ENCODE results near the gene ARHGEF37. TPM values are rescaled to one million over a fixed set of nuclear protein-coding genes. Genes with fewer than 3 reads are reported as not detected.

Gene ARHGEF37
- total and polyA plus RNA-seq, 2 of the 8 experiments (the other 6 are each of a cell fraction or from before 2014, with no cell fraction given): 0.21 to 0.48 TPM

- H4K91ac ChIP-seq (replicated peaks; ENCODE audit: insufficient read length, low read length): no peak overlapping the region
- ChIA-PET POLR2A (ENCODE audit: partially characterized antibody) (interaction anchor here (0.6 to 6.8 kb wide), 6 partner anchors 8 to 23 kb away, joined by 3 to 37 read pairs (median 4); partner anchors contain the start of gene CSNK1A1), CTCF (ENCODE audit: partially characterized antibody) (interaction anchor here (1.2 kb wide), 1 partner anchor 100 kb away, joined by 3 read pairs; no protein-coding TSS in a partner anchor)
- peaks cover 69 to 97% of the 10 kb centered on the region in 2 experiments for H3K79me2 ChIP-seq (ENCODE audit: control insufficient read depth in 1 of 2, insufficient read depth in 2 of 2, low read length in 2 of 2)
- no peak overlapping the region for H3K9ac ChIP-seq (replicated peaks in 1 of 4; ENCODE audit: extremely low read depth in 1 of 4, low read depth in 3 of 4, low read length in 3 of 4)
- no peak overlapping the region for H2AFZ ChIP-seq (ENCODE audit: low read length)
- no peak for FAIRE-seq
- no peak overlapping the region for H3K23ac ChIP-seq (ENCODE audit: insufficient read length)
- no peak overlapping the region for H2BK120ac ChIP-seq (replicated peaks; ENCODE audit: low read depth, low read length)
- no peak overlapping the region for H3K18ac ChIP-seq (ENCODE audit: extremely low read depth, low read length)
- no peaks in the 10 kb centered on the region for H3K27me3 ChIP-seq (replicated peaks in 1 of 4; ENCODE audit: control insufficient read depth in 3 of 4, extremely low read depth in 1 of 4, insufficient read depth in 3 of 4, low read length in 3 of 4)
- no peak overlapping the region for H3K4me3 ChIP-seq (ENCODE audit: extremely low read depth in 1 of 4, insufficient read depth in 2 of 4, low read depth in 3 of 4, low read length in 4 of 4)
- H2AK5ac ChIP-seq (ENCODE audit: low read depth, low read length): no peak overlapping the region
- no peak overlapping the region for H2BK15ac ChIP-seq (ENCODE audit: low read length)
- H2BK12ac ChIP-seq (ENCODE audit: low read depth, low read length): no peak overlapping the region
- H3K27ac ChIP-seq (ENCODE audit: low read depth, low read length): no peak overlapping the region
- no peak overlapping the region for H3K14ac ChIP-seq (ENCODE audit: insufficient read length)
- H3K4me2 ChIP-seq (ENCODE audit: insufficient read depth in 1 of 2, low read depth in 2 of 2, low read length in 2 of 2): no peak overlapping the region
- H3K9me3 ChIP-seq (ENCODE audit: insufficient read depth in 2 of 2, low read depth in 1 of 2, low read length in 1 of 2): no peaks in the 10 kb centered on the region
- no peak overlapping the region for H3K4ac ChIP-seq (replicated peaks; ENCODE audit: insufficient read length, low read depth, low read length)
- no peak overlapping the region for H2BK5ac ChIP-seq (ENCODE audit: low read depth, low read length)
- peaks cover 15 to 20% of the 10 kb centered on the region in 2 experiments for H4K20me1 ChIP-seq (replicated peaks in 1 of 2; ENCODE audit: control insufficient read depth in 1 of 2, insufficient read depth in 2 of 2, low read length in 2 of 2)
- H3K56ac ChIP-seq (replicated peaks; ENCODE audit: insufficient read length, low read depth, low read length): no peak overlapping the region
- H3K4me1 ChIP-seq (replicated peaks in 1 of 4; ENCODE audit: control insufficient read depth in 3 of 4, insufficient read depth in 4 of 4, low read length in 3 of 4): peaks cover 0 to 3% (median 1%) of the 10 kb centered on the region in 4 experiments; a peak in 2 of 7 replicates
- no peak overlapping the region for H4K8ac ChIP-seq (ENCODE audit: extremely low read depth, insufficient read depth, low read length)
- no peaks in the 10 kb centered on the region for H3K79me1 ChIP-seq (ENCODE audit: low read depth, low read length)
- no peak overlapping the region for H2BK20ac ChIP-seq (ENCODE audit: low read length)
- peaks cover under 1 to 58% (median 6%) of the 10 kb centered on the region in 4 experiments; a peak in 6 of 8 replicates for H3K36me3 ChIP-seq (ENCODE audit: control insufficient read depth in 2 of 4, insufficient read depth in 4 of 4, low read length in 3 of 4)
- no peaks in the 10 kb centered on the region for H3K23me2 ChIP-seq (ENCODE audit: low read depth, low read length)
- WGBS, 2 experiments (ENCODE audit: extremely low coverage in 1 of 2, insufficient coverage in 1 of 2, insufficient read length in 1 of 2, insufficient replicate concordance in 2 of 2, low coverage in 1 of 2, low lambda C conversion rate in 2 of 2, missing lambda C conversion rate in 1 of 2): 86% methylated on average over 3 of the region's 3 CpGs; no CpG with 5 or more reads in 1 of the 2 experiments
- DNase-seq (ENCODE audit: low read depth in 1 of 2, low spot score in 2 of 2): no peak
- H4K5ac ChIP-seq (ENCODE audit: insufficient read length, low read depth, low read length): no peak overlapping the region
- TF ChIP-seq ATF2 (IDR thresholded peaks at IDR 0.05; ENCODE audit: low read length): no peak
- no peak for TF ChIP-seq GTF2F1 (IDR thresholded peaks at IDR 0.05; ENCODE audit: borderline replicate concordance, low read depth, low read length)
- no peak for TF ChIP-seq CTCF (IDR thresholded peaks at IDR 0.05; ENCODE audit: control extremely low read depth in 1 of 3, insufficient read depth in 1 of 3, low read depth in 1 of 3, low read length in 3 of 3)
- TF ChIP-seq TEAD4 (IDR thresholded peaks at IDR 0.05; ENCODE audit: low read depth, low read length): no peak
- no peak for TF ChIP-seq CREB1 (IDR thresholded peaks at IDR 0.05)
Observed at GRCh38 chr5:149540089-149540488, 41.2 kb upstream of the ARHGEF37 start.
